Neuronal stem cell (in vitro differentiated cells): ENCODE measurements around the gene DIPK1C.

Experiments used
- DNase-seq: peaks from one replicate; pipeline ENCODE4 v3.0.0-alpha.2; 2013; ENCODE audit warnings: low spot score
- H2AFZ ChIP-seq: one replicate; pipeline ENCODE4 v1.6.1; 2013; ENCODE audit warnings: mild to moderate bottlenecking, low read length, inconsistent platforms
- H2AK5ac ChIP-seq: 2 replicates; pipeline ENCODE4 v1.6.1; 2013; ENCODE audit warnings: low read depth, mild to moderate bottlenecking, inconsistent platforms, low read length, moderate library complexity, mixed read lengths
- H2BK120ac ChIP-seq: 2 replicates; pipeline ENCODE4 v1.6.1; 2013; ENCODE audit warnings: low read depth, mild to moderate bottlenecking, inconsistent platforms, low read length, moderate library complexity, mixed read lengths
- H2BK12ac ChIP-seq: one replicate; pipeline ENCODE4 v1.6.1; 2013; ENCODE audit warnings: low read length, inconsistent platforms
- H2BK15ac ChIP-seq: 2 replicates; pipeline ENCODE4 v1.6.1; 2013; ENCODE audit warnings: mild to moderate bottlenecking, low read length, inconsistent platforms, mixed read lengths
- H2BK5ac ChIP-seq: one replicate; pipeline ENCODE4 v1.6.1; 2013; ENCODE audit warnings: inconsistent platforms, mild to moderate bottlenecking, low read length, moderate library complexity
- H3K14ac ChIP-seq: one replicate; pipeline ENCODE4 v1.6.1; 2013; ENCODE audit warnings: low read length, inconsistent platforms
- H3K18ac ChIP-seq: 2 replicates; pipeline ENCODE4 v1.6.1; 2013; ENCODE audit warnings: low read length, inconsistent platforms
- H3K23ac ChIP-seq: 2 replicates; pipeline ENCODE4 v1.6.1; 2013; ENCODE audit warnings: low read depth, mild to moderate bottlenecking, mixed read lengths, low read length, inconsistent platforms; ENCODE audit not compliant: poor library complexity
- H3K27ac ChIP-seq: replicated peaks from 3 replicates; pipeline ENCODE4 v1.5.1; 2013; ENCODE audit warnings: low read length, inconsistent platforms
- H3K27me3 ChIP-seq, 3 experiments: 2 replicates each; pipeline ENCODE4 v1.6.1; 2013; ENCODE audit warnings: low read length in 3 of 3, mild to moderate bottlenecking in 2 of 3, inconsistent platforms in 1 of 3, low read depth in 1 of 3, mixed read lengths in 1 of 3, moderate library complexity in 1 of 3; ENCODE audit not compliant: control insufficient read depth in 3 of 3, insufficient read depth in 3 of 3
- H3K36me3 ChIP-seq, 2 donors: replicated peaks in 1 of 2; 2 replicates each; pipeline ENCODE4 v1.6.1; 2013; ENCODE audit warnings: low read length in 2 of 2; ENCODE audit not compliant: control insufficient read depth in 2 of 2, insufficient read depth in 2 of 2
- H3K4ac ChIP-seq: 2 replicates; pipeline ENCODE4 v1.6.1; 2013; ENCODE audit warnings: inconsistent platforms, mild to moderate bottlenecking, low read length, moderate library complexity
- H3K4me1 ChIP-seq, 2 donors: 1 replicate in 1 of 2; 2 replicates in 1 of 2; pipeline ENCODE4 v1.6.1; 2013; ENCODE audit warnings: low read length in 2 of 2, low read depth in 1 of 2; ENCODE audit not compliant: control insufficient read depth in 2 of 2, insufficient read depth in 1 of 2
- H3K4me2 ChIP-seq: one replicate; pipeline ENCODE4 v1.6.1; 2013; ENCODE audit warnings: mild to moderate bottlenecking, low read length, inconsistent platforms; ENCODE audit not compliant: insufficient read depth, poor library complexity, severe bottlenecking
- H3K4me3 ChIP-seq, 2 donors: 2 replicates each; pipeline ENCODE4 v1.5.1; 2013; ENCODE audit warnings: low read length in 2 of 2, mild to moderate bottlenecking in 2 of 2, inconsistent platforms in 1 of 2, moderate library complexity in 1 of 2
- H3K79me1 ChIP-seq: one replicate; pipeline ENCODE4 v1.6.1; 2013; ENCODE audit warnings: low read depth, mild to moderate bottlenecking, inconsistent platforms, low read length, moderate library complexity
- H3K9ac ChIP-seq: one replicate; pipeline ENCODE4 v1.6.1; 2013; ENCODE audit warnings: mild to moderate bottlenecking, low read depth, low read length, inconsistent platforms; ENCODE audit not compliant: poor library complexity
- H3K9me3 ChIP-seq, 2 donors: replicated peaks in 1 of 2; 2 replicates each; pipeline versions ENCODE3 to v1.6.1; 2013; ENCODE audit warnings: low read length in 2 of 2, mild to moderate bottlenecking in 2 of 2, inconsistent platforms in 1 of 2, low read depth in 1 of 2, mixed read lengths in 1 of 2, moderate library complexity in 1 of 2; ENCODE audit not compliant: control insufficient read depth in 2 of 2, insufficient read depth in 1 of 2
- H4K8ac ChIP-seq: one replicate; pipeline ENCODE4 v1.6.1; 2013; ENCODE audit warnings: low read depth, mild to moderate bottlenecking, inconsistent platforms, low read length, moderate library complexity
- H4K91ac ChIP-seq: one replicate; pipeline ENCODE4 v1.6.1; 2013; ENCODE audit warnings: low read length, low read depth, mild to moderate bottlenecking, inconsistent platforms; ENCODE audit not compliant: poor library complexity
- WGBS, 2 donors: extraction: QIAGEN DNeasy Blood & Tissue Kit; methylation state at CpG; one replicate each; pipeline ENCODE4 v1.1.7; 2013; ENCODE audit warnings: missing lambda C conversion rate in 2 of 2, mixed read lengths in 1 of 2; ENCODE audit not compliant: insufficient read length in 2 of 2, insufficient replicate concordance in 1 of 2; ENCODE audit errors: extremely low coverage in 2 of 2; 5-methylcytosine and 5-hydroxymethylcytosine counted together

The DIPK1C gene

GRCh38 chr18:74420481-74420880, 36.6 kb downstream of the DIPK1C start:
- Histone ChIP-seq H2BK15ac (no peak overlapping the region), H3K18ac (no peak overlapping the region), H3K4ac (no peak overlapping the region), H3K9me3 (no peaks in the 10 kb centered on the region), H3K36me3 (no peaks in the 10 kb centered on the region), H3K4me2 (no peak overlapping the region), H2AFZ (no peak overlapping the region), H2BK120ac (no peak overlapping the region), H2BK12ac (no peak overlapping the region), H4K91ac (no peak overlapping the region), H3K27me3 (peaks cover 0 to 16% (median 0%) of the 10 kb centered on the region in 3 experiments), H3K14ac (no peak overlapping the region), H3K4me1 (no peaks in the 10 kb centered on the region), H3K79me1 (no peaks in the 10 kb centered on the region), H3K9ac (no peak overlapping the region), H3K27ac (no peak overlapping the region), H3K4me3 (no peak overlapping the region), H3K23ac (no peak overlapping the region), H4K8ac (no peak overlapping the region), H2AK5ac (no peak overlapping the region), H2BK5ac (no peak overlapping the region)
- no CpG with 5 or more reads among the region's 2 CpGs for whole genome bisulfite sequencing, 2 donors
- DNase-seq: no peak

DNA sequence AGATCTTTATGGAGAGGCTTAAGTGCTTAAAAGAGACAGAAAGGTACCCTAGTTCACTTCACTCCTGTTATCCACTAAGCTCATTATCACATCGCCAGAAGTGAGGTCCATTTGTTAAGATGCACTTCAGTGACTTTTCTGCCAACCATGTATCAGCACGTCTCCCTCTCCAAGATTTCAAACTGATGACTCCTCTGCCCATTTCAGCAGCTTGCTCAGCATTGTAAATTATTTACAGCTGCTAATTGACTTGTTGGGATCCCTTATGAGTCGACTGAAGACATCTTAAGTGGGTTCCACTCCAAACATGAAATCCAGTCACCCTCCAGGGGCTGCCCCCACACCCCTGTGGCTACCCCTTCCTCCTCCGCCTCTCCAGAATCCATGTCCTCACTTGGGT, 37.3 kb downstream of the DIPK1C start:
- no peak overlapping the region for H3K18ac ChIP-seq
- no peak overlapping the region for H3K4me2 ChIP-seq
- H3K14ac ChIP-seq: no peak overlapping the region
- no peak overlapping the region for H4K8ac ChIP-seq
- no peak overlapping the region for H3K4me3 ChIP-seq
- no peak overlapping the region for H3K23ac ChIP-seq
- H2BK120ac ChIP-seq: no peak overlapping the region
- WGBS, 2 donors: no CpG with 5 or more reads among the region's 4 CpGs
- H2BK12ac ChIP-seq: no peak overlapping the region
- H2AK5ac ChIP-seq: no peak overlapping the region
- H4K91ac ChIP-seq: no peak overlapping the region
- H3K9ac ChIP-seq: no peak overlapping the region
- no peaks in the 10 kb centered on the region for H3K4me1 ChIP-seq
- H2BK5ac ChIP-seq: no peak overlapping the region
- H3K9me3 ChIP-seq: no peaks in the 10 kb centered on the region
- H2AFZ ChIP-seq: no peak overlapping the region
- H3K27me3 ChIP-seq: peaks cover 0 to 21% (median 0%) of the 10 kb centered on the region in 3 experiments
- H3K79me1 ChIP-seq: no peaks in the 10 kb centered on the region
- no peak overlapping the region for H3K4ac ChIP-seq
- no peak overlapping the region for H2BK15ac ChIP-seq
- DNase-seq: no peak
- no peak overlapping the region for H3K27ac ChIP-seq
- no peaks in the 10 kb centered on the region for H3K36me3 ChIP-seq

DNA sequence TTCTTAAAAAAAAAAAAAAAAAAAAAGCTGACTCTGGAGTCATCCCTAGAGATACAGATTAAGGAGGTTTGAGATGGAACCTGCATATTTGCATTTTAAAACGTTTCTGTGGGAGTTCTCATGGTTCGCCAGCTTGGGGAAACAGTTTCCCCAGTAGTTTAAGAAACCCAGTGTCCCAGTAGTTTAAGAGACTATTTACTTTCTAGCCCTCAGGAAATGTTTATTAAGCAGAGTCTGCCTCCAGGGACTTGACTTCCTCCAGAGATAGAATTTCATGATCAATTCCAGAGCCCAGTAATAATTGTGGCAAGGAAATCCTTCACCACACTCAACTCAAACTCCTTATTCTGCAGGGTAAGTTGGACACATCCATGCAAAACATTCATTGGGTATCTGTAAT, 39.1 kb downstream of the DIPK1C start:
- Histone ChIP-seq H2BK120ac (no peak overlapping the region), H3K27ac (no peak overlapping the region)
- no CpG with 5 or more reads among the region's 2 CpGs for WGBS, 2 donors

DNA sequence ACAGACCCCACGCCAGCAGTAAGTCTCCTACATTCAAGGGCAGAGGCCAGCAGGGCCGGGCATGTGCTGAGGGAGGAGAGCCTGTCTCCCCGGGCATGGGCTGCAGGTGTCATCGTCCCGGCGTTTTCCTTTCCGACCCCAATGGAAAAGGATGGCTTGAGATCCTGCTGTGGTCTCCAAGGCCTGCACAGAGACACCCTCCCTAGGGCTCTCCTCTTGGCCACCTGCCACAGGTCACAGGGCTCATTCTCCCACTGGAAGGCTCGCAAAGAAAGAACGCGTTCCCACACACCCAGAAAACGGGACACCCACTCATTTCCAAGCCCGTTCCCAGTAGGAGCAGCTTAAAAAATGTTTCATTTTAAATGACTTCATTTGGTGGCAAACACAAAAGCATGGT, 41.0 kb downstream of the DIPK1C start:
- Histone ChIP-seq H2BK5ac (no peak overlapping the region), H3K4me3 (no peak overlapping the region), H3K9me3 (no peaks in the 10 kb centered on the region), H3K4me2 (no peak overlapping the region), H2AFZ (no peak overlapping the region), H3K36me3 (no peaks in the 10 kb centered on the region), H3K79me1 (no peaks in the 10 kb centered on the region), H3K4me1 (peaks cover 0 to 23% of the 10 kb centered on the region in 2 donors), H3K23ac (no peak overlapping the region), H2AK5ac (no peak overlapping the region), H3K4ac (no peak overlapping the region), H2BK12ac (peak overlapping the region; percentile 4), H2BK15ac (no peak overlapping the region), H3K27me3 (peaks cover 0 to 18% (median 0%) of the 10 kb centered on the region in 3 experiments), H3K14ac (no peak overlapping the region), H4K8ac (no peak overlapping the region), H3K27ac (no peak overlapping the region), H4K91ac (no peak overlapping the region), H3K18ac (peak overlapping the region; percentile 80), H2BK120ac (no peak overlapping the region), H3K9ac (no peak overlapping the region)
- WGBS, 2 donors: no CpG with 5 or more reads among the region's 12 CpGs
- no peak for DNase-seq

More for the DNA sequence above, 39.1 kb downstream of the DIPK1C start:
- DNase-seq: no peak
- H3K23ac ChIP-seq: no peak overlapping the region
- no peak overlapping the region for H3K4me2 ChIP-seq
- peaks cover 0 to 16% (median 0%) of the 10 kb centered on the region in 3 experiments for H3K27me3 ChIP-seq
- no peak overlapping the region for H4K8ac ChIP-seq
- no peak overlapping the region for H3K4ac ChIP-seq
- no peak overlapping the region for H3K18ac ChIP-seq
- no peak overlapping the region for H2BK5ac ChIP-seq
- no peak overlapping the region for H3K4me3 ChIP-seq
- H3K79me1 ChIP-seq: no peaks in the 10 kb centered on the region
- H2AK5ac ChIP-seq: no peak overlapping the region
- no peaks in the 10 kb centered on the region for H3K36me3 ChIP-seq
- H2BK15ac ChIP-seq: no peak overlapping the region
- no peak overlapping the region for H2BK12ac ChIP-seq
- H3K14ac ChIP-seq: no peak overlapping the region
- peaks cover 0 to 9% of the 10 kb centered on the region in 2 donors for H3K4me1 ChIP-seq
- no peaks in the 10 kb centered on the region for H3K9me3 ChIP-seq
- H2AFZ ChIP-seq: no peak overlapping the region
- H4K91ac ChIP-seq: no peak overlapping the region
- H3K9ac ChIP-seq: no peak overlapping the region
